Measurements from ENCODE around the gene CX3CL1.
A peak's percentile ranks its signal among the peaks of the same experiment; 100 is the strongest.

The CX3CL1 gene

DNA sequence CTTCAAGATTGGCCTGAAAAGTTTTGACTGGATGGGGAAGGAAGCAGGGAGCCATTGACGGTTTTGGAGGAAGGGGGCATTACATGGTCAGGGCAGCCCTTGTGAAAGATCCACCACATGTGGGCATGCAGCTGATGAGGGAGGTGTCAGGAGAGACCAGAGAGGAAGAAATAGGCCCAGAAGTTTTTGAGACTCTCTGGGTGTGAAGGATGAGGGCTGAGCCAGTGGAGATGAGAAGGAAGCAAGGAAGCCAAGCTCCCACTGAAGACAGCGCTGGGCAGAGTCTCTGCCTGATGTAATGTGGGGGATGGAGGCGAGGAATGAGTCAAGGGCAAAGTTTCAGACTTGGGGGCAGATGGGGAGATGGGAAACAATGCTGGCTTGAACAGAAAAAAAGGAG is 32.8 kb downstream of the CX3CL1 start:
- DNase-seq (ENCODE audit: low spot score), result no peak

DNA sequence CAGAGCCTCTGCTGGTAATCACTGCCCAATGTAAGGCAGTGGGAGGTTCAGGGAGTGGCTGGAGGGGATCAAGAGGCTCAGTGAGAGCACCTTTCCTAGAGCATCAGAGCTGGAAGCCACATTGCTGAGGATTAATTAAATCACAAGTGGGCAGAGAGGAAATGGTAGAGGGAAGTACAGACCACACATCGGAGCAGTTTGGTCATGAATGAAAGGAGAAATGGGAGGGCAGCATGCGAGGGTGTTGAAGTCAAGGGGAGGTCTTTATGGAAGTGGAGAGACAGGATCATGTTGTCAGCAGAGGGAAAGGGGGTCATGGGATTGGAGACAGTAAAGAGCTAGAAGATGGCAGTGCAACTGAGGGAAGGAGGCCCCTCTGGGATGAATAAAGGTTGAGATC is 34.6 kb downstream of the CX3CL1 start:
- DNase-seq (ENCODE audit: low spot score), result no peak

DNA sequence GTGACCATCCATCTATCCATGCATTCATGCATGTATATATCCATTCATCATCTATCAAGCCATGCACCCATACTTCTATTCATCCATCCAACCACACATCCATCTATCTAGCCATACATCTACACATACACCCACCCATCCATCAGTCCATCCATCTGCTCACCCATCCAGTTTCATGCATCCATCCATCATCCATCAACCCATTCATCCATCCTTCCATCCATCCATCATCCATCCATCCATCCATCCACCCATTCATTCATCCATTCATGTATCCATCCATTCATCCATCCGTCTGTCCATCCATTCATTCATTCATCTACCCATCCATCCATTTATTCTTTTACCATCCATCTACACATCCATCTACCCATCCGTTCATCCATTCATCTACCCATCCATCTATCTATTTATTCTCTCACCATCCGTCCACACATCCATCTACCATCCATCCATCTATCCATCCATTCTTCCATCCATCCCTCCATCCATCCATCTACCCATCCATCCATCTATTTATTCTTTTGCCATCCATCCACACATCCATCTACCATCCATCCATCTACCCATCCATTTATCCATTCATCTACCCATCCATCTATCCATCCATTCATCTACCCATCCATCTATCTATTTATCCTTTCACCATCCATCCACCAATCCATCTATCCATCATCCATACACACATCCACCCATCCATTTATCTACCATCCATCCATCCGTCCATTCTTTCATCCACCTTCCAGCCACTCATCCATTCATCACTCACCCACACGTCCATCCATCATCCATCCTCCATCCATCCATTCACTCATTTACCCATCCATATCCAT is 35.4 kb downstream of the CX3CL1 start:
- DNase-seq (ENCODE audit: low spot score), result no peak

DNA sequence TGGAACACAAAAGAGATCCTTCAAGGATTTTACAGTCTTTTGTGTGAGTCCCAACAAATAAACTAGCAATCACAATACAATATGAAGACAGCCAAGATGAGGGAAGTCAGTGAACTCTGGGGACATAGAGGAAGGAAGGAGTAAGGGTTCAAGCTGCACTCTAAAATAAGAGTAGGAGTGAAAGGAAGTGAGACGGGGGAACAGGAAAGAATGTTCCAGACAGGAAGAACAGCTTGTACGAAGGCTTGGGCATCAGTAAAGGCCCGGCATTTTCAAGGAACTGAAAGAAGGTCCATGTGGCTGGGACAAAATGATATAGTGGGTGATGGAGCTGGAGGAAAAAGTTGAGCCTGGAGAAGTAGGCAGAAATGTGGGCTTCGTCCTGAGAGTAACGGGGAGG is 36.8 kb downstream of the CX3CL1 start:
- no peak for DNase-seq (ENCODE audit: low spot score)

DNA sequence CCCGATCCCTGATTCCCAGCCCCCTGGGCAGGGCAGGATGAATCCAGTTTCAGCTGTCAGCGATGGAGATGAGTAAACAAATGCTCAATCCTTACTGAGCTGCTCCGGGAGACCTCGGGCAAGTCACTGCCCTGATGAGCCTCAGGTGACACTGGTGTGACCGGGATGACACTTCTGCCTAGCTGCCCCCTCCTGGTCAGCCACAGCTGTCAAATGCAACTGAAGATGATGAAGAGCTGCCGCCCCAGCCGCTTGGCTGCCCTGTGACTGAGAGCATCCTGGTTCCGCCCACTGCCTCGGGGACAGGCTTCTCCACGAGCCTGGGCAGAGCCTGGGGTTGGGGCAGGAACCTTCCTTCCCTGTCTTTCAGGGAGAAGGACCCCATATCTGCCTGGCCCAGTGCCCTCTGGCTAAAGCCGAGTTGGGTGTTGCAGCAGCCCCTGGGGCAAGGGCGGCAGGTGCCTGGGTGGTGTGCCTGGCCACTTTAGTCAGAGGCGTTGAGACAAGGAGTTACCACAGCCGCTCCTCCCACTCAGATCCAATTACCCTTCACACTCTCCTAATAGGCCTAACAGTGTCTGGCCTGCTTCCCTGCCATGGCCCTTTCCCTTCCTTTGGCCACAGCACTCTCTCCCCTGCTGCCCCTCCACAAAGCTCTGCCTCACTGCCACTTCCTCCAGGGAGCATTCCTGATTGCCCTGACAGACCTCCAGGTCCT is 37.7 kb downstream of the CX3CL1 start:
- DNase-seq (ENCODE audit: low spot score), result no peak

DNA sequence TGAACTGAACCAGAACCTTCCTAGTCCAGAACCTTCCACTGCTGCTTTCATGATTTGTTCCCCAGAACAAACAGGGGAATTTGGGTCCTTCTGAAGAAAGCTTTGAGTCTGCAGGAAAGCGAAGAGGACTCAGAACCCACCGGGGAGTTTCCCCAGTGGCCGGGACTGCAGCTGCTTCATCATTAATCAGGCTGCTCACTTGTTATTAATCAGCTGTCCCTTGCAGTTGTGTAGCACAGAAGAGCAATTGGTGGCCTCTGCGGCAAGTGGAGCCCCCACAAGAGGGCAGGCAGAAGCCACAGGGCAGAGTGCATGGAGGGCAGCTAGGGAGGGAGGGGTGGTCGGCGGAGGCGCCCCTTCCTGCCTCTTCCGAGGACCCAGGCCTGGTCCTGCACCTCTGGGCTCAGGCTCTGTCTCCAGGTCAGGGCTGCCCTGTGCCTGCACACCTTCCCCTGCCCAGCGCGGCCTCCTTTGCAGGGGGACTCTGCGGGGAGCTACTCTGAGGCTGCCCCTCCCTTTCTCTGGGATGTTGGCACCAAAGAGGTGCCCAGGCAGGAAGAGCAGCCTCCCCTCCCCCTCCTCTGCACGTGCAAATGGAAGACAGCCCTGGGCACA is 39.2 kb downstream of the CX3CL1 start:
- no peak for DNase-seq (ENCODE audit: low spot score)

DNA sequence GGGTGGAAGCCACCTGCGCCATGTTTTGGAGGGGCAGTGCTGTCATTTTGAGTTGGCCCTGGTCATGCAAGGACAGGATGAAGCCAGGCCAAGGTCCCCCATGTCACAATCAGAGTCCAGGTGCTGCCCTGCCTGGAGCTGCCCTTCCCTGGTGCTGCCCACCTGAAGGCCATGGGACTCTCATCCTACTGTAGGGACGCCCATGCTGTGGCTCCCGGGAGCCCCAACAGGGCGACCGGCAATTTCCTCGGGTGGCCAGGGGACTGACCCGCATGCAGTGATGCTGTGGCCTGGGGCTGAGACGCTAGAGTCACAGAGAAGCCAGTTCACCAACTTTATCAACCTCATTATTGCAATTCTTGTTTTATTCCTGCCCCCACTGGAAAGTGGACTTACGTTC is 40.3 kb downstream of the CX3CL1 start:
- DNase-seq (ENCODE audit: low spot score), result no peak

DNA sequence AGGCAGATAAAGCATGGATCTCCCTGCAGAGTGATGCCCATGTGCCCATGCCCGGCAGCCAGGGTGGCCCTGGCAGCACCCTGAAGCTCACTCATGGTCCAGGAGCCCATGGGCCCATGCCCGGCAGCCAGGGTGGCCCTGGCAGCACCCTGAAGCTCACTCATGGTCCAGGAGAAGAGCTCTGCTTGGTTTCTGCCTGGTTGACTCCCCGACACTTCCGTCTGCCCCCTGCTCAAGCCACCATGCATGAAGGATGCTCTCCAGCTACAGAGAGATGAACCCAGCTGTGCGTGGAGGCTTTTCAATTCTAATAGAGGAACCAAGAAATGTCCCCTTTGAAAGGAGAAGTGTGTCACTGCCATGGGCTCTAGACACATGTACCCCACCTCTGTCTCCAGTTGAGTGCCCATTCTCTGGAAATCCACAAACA is 41.0 kb downstream of the CX3CL1 start:
- DNase-seq (ENCODE audit: low spot score), result no peak

DNA sequence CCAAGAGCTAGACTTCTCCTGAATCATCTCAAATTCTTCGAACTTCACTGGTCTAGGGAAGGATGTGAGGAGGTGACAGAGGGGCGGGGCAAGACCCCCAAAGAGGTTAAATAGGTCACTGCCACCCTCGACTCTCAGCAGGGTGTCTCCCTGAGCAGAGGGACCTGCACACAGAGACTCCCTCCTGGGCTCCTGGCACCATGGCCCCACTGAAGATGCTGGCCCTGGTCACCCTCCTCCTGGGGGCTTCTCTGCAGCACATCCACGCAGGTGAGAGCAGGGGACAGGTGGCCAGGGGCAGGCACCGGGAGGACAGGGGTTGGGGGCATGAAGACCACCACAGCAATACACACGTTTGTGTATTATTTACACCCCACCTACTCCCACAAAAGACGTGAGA is 41.4 kb downstream of the CX3CL1 start:
- no peak for DNase-seq (ENCODE audit: low spot score)

DNA sequence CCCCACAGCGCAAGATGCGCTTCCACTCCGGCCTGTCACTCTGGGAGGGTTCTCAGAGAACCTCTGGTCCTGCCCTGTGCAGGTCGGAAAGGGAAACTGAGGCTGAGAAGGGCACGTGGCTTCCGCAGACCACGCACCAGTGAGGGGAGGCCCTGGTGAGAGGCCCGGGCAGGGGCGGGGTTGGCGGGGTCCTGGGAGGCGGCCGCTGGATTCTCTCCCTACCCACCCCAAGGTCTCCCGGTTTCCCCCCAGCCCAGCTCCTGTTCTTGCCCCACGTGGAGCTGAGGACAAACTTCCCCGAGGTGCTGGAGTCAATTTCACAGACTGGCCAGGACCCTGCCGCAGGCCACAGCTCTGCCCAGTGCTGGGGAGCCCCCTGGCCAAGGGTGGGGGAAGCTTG is 43.8 kb downstream of the CX3CL1 start:
- no peak for DNase-seq (ENCODE audit: low spot score)

DNA sequence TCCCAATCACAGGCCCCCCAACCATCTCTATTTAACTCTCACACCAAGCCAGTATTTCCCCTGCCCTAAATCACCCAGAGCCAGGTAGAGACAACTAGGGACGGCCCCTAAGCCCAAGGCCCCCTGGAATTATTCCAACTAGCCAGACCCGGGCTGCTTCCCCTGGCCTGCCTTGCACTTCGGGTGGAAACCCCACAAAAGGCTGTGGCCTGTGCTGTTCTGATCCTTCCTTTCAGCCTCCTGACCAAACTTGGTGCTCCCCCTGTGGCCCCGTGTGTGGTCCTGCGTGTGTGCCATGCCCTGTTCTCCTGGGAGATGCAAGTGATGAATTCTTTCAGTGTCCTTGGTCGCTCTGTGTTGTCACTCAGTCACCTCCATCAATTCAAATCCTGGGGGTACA is 47.2 kb downstream of the CX3CL1 start:
- no peak for DNase-seq (ENCODE audit: low spot score)

DNA sequence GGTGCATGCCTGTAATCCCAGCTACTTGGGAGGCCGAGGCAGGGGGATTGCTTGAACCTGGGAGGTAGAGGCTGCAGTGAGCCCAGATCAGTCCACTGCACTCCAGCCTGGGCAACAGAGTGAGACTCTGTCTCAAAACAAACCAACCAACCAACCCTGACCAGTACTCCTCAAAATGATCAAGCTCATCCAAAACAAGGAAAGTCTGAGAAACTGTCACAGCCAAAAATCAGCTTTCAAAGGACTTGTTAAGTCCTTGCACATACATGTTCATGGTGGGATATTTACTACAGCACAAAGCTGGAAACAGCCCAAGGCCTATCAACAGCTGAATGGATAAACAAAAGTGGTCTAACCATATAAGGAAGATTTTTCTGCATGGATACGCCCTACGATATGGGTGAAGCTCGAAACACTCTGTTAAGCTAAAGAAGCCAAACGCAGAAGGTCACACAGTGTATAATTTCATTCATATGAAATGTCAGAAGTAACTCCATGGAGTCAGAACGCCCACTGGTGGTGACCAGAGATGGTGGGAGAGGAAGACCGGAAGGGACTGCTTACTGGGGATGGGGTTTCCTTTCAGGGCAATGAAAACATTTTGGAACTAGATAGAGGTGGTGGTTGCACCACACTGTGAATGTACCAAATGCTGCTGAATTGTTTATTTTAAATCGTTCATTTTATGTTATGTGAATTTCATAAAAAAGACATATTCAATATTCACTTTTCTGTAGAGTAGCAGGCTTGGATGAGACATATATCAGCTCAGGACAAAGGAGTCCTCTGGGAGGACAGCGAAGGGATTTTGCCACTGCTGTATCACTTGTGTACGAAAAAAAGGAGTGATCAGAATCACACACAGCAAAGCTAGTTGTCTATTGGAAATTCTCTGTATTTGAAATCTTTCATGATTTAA is 50.0 kb downstream of the CX3CL1 start:
- DNase-seq (ENCODE audit: low spot score), result peak; percentile 39

DNA sequence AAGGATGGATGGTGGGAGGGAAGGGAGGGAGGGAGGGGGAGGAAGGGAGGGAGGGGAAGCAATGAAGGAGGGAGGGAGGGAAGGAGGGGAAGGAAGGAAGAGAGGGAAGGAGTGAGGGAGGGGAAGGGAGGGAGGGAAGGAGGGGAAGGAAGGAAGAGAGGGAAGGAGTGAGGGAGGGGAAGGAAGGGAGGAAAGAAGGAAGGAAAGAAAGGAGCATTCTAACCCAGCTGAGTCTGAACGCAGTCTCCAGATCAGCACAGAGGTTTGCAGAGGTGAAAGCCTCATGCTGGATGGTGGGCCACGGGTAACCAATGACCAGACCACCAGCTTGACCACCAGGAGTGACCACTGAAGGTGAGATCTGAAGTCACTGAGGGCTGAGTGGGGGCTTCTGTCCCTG is 50.9 kb downstream of the CX3CL1 start:
- DNase-seq (ENCODE audit: low spot score), result no peak

DNA sequence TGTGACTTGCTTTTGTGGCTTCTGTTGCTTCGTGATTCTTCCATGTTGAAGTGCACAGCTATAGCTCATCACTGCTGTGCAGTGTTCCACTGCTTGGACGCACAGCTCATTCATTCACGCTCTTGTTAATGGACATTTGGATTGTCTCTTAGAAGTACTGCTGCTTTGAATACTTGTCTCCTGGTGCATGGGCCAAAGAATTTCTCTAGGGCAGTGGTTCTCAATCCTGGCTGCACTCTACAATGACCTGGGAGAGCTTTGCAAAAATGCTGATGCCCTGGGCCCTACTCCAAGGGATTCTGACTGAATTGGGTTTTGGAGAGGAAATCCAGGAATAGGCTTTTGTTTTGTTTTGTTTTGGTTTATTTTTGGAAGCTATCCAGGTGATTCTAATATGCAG is 52.3 kb downstream of the CX3CL1 start:
- no peak for DNase-seq (ENCODE audit: low spot score)

DNA sequence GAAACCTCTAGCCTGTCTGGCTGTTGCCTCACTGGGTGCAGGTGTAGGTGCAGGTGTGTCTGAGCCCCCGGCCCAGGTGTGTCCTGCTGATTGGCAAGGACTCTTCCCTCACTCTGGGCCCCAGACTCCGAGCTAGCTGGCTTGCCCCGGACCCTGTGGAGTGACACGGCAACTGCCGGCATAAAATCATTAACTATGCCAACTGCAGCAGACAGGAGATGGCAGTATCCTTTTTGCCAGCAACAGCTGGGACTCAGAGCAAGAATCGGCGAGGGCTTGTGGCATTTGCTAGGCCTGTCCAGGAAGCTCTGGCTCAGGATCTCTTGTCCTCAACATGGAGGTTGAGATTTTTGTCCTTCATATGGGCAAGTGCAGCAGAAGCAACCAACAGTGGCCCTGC is 54.1 kb downstream of the CX3CL1 start:
- no peak for DNase-seq (ENCODE audit: low spot score)

DNA sequence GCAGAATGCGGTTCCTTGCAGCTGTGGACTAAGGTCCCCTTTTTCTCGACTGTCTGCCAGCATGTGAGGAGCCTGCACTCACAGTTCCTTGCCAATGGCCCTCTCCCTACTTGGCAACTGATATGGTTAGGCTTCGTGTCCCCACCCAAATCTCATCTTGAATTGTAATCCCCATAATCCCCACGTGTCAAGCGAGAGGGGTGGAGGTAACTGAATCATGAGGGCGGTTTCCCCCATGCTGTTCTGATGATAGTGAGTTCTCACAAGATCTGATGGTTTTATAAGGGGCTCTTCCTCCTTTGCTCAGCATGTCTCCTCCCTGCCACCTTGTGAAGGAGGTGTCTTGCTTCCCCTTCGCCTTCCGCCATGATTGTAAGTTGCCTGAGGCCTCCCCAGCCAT is 55.0 kb downstream of the CX3CL1 start:
- DNase-seq (ENCODE audit: low spot score), result no peak

DNA sequence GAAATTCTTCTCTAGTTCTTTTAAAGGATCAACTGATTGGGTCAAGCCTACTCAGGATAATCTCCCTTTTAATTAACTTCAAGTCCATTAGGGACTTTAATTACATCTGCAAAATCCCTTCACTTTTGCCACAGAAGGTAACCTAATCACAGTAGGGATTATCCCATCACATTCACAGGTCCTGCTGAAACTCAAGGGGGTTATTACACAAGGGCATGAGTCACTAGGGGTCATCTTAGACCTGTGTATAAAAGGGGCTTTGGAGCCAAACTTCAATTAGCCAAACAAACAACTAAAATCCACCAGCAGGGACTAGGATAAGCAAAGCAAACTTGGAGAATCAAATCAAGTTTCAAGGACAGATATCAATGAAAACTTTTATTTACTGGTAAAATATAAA is 55.5 kb downstream of the CX3CL1 start:
- no peak for DNase-seq (ENCODE audit: low spot score)

DNA sequence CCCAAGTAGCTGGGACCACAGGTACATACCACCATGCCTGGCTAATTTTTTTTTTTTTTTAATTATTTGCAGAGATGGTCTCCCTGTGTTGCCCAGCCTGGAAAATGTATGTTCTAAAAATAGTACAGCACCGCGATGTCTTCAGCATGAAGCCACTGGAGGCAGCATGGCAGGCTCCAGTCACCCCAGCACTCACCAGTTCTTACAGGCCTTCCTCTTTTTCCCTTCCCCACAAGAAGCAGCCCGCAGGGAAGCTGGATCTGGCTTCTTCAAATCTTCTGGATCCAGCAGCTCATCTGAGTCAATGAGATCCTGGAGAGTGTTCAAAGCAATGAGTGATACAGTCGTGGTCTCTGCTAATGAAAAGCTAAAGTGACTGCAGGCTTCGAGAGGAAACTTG is 58.7 kb downstream of the CX3CL1 start:
- DNase-seq (ENCODE audit: low spot score), result no peak

DNA sequence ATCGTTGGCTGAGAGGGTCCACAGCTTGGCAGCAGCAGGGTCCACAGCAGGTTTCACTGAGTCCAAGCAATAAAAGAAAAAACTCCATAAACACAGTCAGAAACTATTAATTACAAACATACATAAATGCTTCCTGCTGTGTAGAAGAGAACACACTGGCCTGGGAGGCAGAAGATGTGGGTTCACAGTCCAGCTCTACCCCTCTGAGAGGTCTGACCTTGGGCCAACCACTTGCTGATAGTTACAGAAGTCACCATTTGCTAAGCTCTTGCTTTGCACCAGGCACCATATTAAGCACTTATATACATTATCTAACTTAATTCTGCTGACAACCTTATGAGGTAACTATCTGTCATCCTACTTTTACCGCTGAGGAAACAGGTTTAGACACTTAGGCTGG is 60.2 kb downstream of the CX3CL1 start:
- no peak for DNase-seq (ENCODE audit: low spot score)

DNA sequence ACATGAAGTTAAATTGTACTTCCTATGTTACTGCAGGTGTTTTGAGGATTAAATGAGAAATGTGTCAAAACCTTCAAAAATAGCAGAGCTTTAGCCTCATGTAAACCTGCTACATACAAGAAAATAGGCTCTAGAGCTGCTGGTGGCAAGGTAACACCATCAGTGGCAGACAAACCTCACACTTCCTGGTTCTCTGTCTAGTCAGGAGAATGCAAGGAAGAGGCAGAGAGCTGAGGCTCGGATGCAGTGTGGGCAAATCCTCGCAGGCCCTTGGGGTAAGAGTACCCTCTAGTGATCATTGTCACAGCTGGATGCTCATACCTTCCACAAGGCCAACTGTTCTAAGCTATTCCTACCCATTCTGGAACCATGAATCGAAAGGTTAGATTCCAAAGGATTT is 60.7 kb downstream of the CX3CL1 start:
- no peak for DNase-seq (ENCODE audit: low spot score)

DNA sequence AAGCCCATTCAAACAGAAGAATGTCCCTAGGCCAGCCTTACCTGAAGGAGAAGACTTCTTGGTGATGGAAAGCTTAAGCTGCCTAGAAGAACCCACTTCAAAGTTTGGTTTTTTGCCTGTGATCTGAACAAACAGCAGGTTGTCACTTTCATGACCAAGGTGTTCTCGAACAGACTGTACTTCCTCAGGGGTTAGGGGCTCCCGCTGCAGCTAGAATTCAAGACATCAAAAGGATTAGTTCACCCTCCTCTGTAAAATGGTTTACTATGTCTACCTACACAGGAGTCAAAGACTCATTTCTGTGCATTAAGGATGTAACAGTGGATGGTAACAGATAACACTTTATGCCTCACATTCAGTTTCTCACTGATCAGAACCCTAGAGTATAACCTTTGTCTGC is 61.7 kb downstream of the CX3CL1 start:
- DNase-seq (ENCODE audit: low spot score), result no peak

All from LoVo (cell line).